ENCODE results near the gene ACTRT3. TPM values are rescaled to one million over a fixed set of nuclear protein-coding genes. Genes with fewer than 3 reads are reported as not detected.

Gene ACTRT3
- 1.5 TPM in 2 replicates for polyA plus RNA-seq (2014; cell fraction: cytosol; rRNA removed)
- 0.57 and 0.78 TPM in 2 replicates for polyA plus RNA-seq (2014; cell fraction: nucleus; rRNA removed)

DNA sequence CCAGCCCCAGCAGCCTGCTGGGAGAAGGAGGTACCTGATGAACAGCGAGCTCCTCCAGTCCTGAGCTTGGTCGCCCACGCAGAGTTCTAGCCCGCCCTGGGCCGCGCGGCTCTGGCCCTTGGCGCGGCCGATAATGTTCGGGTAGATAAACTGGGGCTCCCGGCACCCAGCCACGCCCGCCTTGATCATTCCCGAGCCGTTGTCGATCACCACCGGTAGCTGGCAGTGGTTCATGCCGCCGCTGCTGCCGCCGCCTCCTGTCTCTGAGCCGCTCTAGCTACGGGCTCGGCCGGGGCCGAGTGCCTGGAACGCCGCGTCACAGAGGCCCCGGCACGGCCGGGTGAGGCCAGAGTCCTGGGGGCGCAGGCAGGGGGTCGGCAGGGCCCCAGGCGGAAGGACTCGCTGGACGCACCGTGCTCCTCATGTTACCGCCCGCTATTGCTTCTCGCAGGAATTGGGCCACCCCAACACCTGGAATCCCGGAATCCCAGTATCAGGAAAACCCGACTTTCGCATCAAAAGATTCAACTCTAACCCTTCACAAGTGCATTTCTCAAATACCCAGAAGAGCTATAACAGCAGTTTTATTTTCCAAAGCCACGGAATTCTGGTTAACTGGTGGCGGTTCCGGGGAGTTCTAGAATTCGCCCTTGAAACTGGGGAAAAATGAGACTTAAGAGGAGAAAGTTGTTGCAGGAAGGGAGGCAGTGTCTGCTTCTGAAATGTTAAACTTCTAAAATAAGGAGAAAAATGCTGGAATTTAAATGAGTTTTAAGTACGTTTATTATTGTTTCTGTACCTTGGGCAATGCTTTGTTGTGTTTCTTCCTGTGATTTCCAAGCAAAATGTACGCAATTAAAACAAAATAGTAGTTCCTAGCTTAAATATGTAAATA lies at the start of gene ACTRT3:
TSS of gene ACTRT3 (minus strand) at position 275 of the 895 bp plus-strand sequence. CDS start at position 234, 41 bp downstream.
- peak; percentile 82 for DNase-seq (ENCODE audit: low spot score)

- no peak for DNase-seq (ENCODE audit: low spot score)
These were observed 49.0 kb upstream of the ACTRT3 start for GRCh38 chr3:169818316-169818715.

- DNase-seq (ENCODE audit: low spot score), result no peak
These were observed 46.3 kb upstream of the ACTRT3 start for GRCh38 chr3:169815590-169816150.

DNA sequence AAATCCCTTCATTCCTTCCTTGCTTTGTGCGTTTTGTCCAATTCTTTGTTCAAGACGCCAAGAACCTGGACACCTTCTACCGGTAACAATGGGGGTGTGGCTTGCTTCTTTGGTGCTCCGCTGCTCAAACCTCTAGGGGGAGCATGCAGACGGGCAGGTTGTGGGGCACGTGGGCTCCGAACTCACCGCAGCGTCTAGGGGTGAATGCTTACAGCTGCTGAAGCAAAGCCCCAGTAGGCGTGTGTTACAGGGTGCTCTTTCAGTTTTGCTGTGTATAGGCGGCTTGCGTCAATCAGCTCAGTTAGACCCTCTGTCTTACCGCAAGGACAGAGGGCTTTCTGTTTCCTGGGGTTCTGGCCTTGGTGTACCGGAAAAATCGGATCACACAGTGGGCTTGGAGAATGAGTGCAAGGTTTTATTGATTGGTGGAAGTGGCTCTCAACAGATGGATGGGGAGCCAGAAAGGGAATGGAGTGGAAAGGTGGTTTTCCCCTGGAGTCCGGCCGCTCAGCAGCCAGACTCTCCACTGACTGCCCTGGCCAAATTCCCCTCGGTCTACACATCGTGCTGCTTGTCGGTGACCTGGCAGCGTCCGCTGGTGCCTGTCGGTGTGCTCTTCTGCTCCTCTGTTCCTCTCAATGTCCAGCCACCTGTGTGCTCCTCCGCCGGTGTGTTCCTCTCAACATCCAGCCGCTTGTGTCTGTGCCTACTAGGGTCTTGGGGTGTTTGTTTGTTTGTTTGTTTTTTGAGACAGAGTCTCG lies 44.6 kb upstream of the ACTRT3 start:
- peak; percentile 54 for DNase-seq (ENCODE audit: low spot score)

GRCh38 chr3:169813278-169813677 lies 43.9 kb upstream of the ACTRT3 start:
- no peak for DNase-seq (ENCODE audit: low spot score)

DNA sequence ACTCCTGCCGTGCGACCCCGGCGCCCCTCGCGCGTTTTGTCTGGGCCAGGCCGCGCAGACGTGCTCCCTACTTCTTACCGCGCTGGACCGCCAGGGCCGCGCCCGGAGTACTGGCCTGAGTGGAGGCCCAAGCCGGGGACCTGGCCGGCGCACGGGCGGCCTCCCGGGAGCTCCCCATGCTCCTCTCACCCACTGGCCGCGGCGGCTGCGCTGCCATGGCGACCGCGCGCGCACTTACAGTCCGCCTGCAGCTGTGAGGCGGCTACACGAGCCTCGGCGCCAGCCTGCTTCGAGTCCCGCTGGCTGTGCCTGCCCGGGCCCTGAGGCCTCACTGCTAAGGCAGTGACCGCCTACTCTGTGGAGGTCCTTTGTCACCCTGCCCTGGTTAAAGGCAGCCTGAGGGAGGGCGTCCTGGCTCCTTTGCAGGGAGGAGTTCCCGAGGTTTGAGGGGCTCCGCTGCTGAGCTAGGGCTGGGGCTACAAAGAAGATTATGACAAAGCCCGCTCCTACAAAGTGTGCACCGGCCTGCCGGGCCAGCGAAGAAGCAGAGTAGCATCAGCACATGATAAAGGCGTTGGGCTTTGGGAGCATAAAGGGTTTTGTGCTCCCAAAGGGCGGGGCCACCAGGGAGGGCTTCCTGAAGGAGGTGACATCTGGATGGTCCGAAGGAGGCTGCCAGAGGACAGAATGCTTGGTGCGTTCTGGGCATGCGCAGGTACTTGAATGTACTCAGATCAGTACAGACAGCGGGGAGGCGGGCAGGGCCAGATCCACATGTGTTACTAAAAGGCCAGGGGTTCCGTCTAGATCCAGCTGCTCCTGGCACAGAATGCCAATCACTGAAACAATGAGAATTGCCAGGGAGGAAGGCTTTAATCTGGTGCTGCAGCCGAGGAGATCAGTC lies 43.2 kb upstream of the ACTRT3 start, which contains the start of the genes LRRC34 and LRRIQ4:
TSS of gene LRRC34 (minus strand) at position 573 of the 904 bp plus-strand sequence. CDS start at position 217, 356 bp downstream.
TSS of gene LRRIQ4 (plus strand) at position 539 of the 904 bp plus-strand sequence. CDS start 9,052 bp downstream, outside the sequence.
- DNase-seq (ENCODE audit: low spot score), result peak; percentile 95

- peak; percentile 55 for DNase-seq (ENCODE audit: low spot score)
These were observed 42.4 kb upstream of the ACTRT3 start for GRCh38 chr3:169811631-169812331.

DNA sequence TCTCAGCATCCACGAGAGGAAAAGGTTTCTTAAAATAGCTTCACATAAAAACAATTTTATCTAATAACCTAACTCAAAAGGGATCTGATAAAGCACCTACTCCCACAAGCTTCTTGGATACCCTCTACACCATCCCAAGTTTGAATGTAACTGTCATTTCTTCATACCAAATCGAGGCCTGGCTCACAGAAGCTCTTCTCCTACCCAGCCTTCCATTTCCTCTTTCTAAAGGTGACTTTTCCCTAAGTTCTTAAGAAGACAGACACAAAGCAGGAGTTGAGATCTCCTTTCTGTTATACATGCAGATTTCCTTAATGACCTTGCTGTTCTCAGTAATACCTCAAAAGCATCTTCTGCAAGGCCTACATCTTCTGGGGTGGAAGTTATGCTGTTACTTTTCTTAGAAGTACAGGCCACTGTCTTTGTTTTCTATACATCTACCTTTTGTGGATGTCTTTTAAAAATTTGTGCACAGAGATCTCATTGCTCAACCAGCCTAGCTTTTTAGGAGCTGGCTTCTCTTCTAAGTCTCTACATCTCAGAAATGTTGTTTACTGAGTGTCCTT lies 40.0 kb upstream of the ACTRT3 start:
- DNase-seq (ENCODE audit: low spot score), result no peak

- no peak for DNase-seq (ENCODE audit: low spot score)
These were observed 35.3 kb upstream of the ACTRT3 start for GRCh38 chr3:169804681-169805080.

- no peak for DNase-seq (ENCODE audit: low spot score)
These were observed 23.0 kb upstream of the ACTRT3 start for GRCh38 chr3:169792359-169792758.

- no peak for DNase-seq (ENCODE audit: low spot score)
These were observed 21.5 kb upstream of the ACTRT3 start for GRCh38 chr3:169790687-169791429.

DNA sequence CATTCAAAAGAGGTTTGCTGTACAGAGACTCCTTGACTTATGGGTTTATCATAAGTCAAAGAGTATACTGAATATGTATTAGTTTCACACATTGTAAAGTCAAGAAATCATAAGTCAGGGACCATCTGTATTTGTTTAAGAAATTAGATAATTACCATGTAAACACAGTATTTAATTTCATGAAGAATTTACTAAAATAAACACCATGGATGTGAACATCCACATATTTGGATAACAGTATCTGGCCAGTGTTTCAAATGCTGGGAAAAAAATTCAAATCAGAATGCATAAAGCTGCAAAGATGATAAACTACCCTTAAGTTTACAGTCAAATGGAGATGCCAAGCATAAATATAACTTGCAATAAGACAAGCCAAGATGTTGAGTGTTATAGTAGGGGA lies 20.9 kb upstream of the ACTRT3 start:
- no peak for DNase-seq (ENCODE audit: low spot score)

GRCh38 chr3:169787791-169788190 lies 18.4 kb upstream of the ACTRT3 start:
- no peak for DNase-seq (ENCODE audit: low spot score)

- DNase-seq (ENCODE audit: low spot score), result no peak
These were observed 17.8 kb upstream of the ACTRT3 start for GRCh38 chr3:169787120-169787519.

DNA sequence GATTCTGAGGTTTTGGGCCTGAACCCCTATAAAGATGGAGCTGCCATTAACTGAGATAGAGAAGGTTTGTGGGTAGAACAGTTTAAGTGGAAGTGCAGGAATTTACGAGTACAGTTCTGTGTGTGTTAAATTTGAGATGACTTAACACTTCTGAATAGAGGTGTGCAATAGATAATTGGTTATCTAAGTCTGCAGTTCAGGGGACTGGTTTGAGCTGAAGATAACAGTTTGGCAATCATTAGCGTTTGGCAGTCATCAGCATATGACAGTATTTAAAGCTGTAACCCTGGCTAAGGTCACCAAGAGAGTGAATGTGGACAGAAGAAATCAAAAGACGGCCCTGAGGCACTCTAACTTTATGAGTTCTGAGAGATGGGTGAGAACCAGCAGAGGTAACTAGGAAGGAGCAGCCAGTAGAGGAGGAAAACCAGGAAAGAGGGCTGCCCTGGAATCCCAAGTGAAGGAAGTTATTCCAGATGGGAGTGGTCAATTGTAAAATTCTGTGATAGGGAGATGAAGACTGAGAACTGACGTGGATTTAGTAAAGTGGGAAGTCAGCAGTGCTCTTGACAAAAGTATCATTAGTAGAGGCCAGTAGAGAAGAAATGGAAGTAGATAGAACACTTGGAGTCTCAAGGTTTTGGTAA lies 12.0 kb upstream of the ACTRT3 start:
- DNase-seq (ENCODE audit: low spot score), result no peak

DNA sequence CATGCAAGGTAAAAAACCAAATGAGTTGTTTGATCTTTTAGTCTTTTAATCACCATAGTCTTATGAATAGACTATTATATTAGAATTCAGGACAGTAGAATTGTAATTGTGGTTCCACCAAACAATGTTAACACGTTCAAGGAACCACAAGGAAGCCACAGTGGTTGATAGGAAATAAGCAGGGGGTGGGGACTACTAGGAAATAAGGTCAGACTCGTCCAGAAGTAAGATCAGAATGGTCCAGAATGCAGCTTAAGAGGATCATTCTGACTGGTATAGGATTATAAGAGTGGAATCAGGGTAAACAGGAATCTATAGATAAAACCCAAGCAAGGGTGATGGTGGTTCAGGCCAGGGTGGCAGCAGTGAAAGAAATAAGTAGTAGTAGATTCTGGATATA lies 11.4 kb upstream of the ACTRT3 start:
- no peak for DNase-seq (ENCODE audit: low spot score)

- DNase-seq (ENCODE audit: low spot score), result no peak
These were observed 8.5 kb upstream of the ACTRT3 start for GRCh38 chr3:169777822-169778221.

DNA sequence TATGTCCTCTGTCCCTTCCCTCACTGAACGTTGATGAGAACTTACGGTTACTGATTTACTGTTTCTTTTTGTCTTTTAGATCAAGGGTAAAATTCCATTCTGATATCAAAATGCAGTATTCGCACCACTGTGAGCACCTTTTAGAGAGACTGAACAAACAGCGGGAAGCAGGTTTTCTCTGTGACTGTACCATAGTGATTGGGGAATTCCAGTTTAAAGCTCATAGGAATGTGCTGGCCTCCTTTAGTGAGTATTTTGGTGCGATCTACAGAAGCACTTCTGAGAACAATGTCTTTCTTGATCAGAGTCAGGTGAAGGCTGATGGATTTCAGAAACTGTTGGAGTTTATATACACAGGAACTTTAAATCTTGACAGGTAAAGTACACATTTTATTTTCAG lies 4.8 kb upstream of the ACTRT3 start:
- no peak for DNase-seq (ENCODE audit: low spot score)
